GM10847 (cell line): Measurements from ENCODE around the gene GAGE12J.
"Not testable (repeated sequence)": the region's sequence is repeated elsewhere in the genome, so short reads cannot be mapped to it uniquely, and the experiment has no call there.

ENCODE experiments used
- POLR2A ChIP-seq: IDR thresholded peaks from 2 replicates; pipeline ENCODE4 v1.6.1; 2011; ENCODE audit not compliant: insufficient read length; ENCODE audit errors: extremely low read depth

GAGE12J gene

GRCh38 chrX:49321737-49322136 lies at the start of gene GAGE12J:
Gene GAGE12J (plus strand): TSS chrX:49322037. CDS start chrX:49323194, 1,157 bp downstream.
- TF ChIP-seq POLR2A = not testable (repeated sequence)

- TF ChIP-seq POLR2A = no peak
Measured at GRCh38 chrX:49272421-49272820, 49.4 kb upstream of the GAGE12J start.

GRCh38 chrX:49273181-49273727 lies 48.6 kb upstream of the GAGE12J start:
- TF ChIP-seq POLR2A = no peak

- TF ChIP-seq POLR2A = no peak
Measured at GRCh38 chrX:49276207-49276606, 45.6 kb upstream of the GAGE12J start.

GRCh38 chrX:49276671-49277534 lies 44.9 kb upstream of the GAGE12J start:
- no peak for TF ChIP-seq POLR2A

GRCh38 chrX:49277535-49277830 lies 44.4 kb upstream of the GAGE12J start:
- no peak for TF ChIP-seq POLR2A

- no peak for TF ChIP-seq POLR2A
Measured at GRCh38 chrX:49278081-49278480, 43.8 kb upstream of the GAGE12J start.

GRCh38 chrX:49282647-49283011 lies 39.2 kb upstream of the GAGE12J start:
- TF ChIP-seq POLR2A = no peak

- no peak for TF ChIP-seq POLR2A
Measured at GRCh38 chrX:49284212-49284611, 37.6 kb upstream of the GAGE12J start.

- no peak for TF ChIP-seq POLR2A
Measured at GRCh38 chrX:49286136-49286535, 35.7 kb upstream of the GAGE12J start.

GRCh38 chrX:49286581-49286980 lies 35.3 kb upstream of the GAGE12J start:
- TF ChIP-seq POLR2A = no peak

GRCh38 chrX:49287665-49288064 lies 34.2 kb upstream of the GAGE12J start:
- TF ChIP-seq POLR2A = no peak

- TF ChIP-seq POLR2A = no peak
Measured at GRCh38 chrX:49290215-49290614, 31.6 kb upstream of the GAGE12J start.

- TF ChIP-seq POLR2A = no peak
Measured at GRCh38 chrX:49291615-49292337, 30.1 kb upstream of the GAGE12J start.

- TF ChIP-seq POLR2A = no peak
Measured at GRCh38 chrX:49292400-49293362, 29.2 kb upstream of the GAGE12J start.
